ENCODE data around the gene NINJ1.
A peak's percentile ranks its signal among the peaks of the same experiment; 100 is the strongest.
"Not testable (repeated sequence)": the region's sequence is repeated elsewhere in the genome, so short reads cannot be mapped to it uniquely, and the experiment has no call there.

NINJ1 gene

DNA sequence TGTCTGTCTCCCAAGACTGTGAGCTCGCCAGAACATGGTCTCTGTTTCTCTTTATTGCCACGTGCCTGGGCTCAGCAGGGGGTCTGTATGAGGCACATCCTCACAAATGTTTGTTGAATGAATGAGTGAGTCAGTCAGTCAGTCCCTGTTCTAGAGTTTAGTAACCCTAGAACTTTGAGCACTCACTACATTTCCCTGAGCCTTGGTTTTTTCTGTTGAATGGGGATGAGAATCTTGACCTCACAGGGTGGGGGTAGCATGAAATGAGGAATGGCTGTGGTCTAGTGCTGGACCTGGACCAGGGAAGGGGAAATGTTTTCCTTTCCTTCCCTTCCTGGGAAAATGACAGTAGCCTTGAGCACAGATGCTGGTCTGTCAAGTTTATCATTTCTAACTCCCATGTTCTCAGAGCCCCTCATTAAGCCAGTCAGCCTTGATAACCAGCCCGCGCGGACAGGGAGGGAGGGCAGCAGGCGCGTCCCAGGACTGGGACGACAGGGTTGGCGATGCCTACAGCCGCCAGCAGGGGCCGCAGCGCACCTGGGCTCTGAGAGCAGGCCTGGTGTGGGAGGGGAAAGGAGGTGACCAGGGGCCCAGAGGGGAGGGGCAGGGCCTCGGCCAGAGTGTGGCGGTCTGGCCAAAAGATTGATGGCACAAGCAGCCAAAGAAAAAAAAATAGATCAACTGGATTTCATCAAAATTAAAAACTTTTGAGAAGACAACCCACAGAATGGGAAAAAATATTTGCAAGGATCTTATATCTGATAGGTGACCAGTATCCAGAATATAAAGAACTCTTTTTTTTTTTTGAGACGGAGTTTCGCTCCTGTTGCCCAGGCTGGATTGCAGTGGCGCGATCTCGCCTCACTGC is 25.8 kb upstream of the NINJ1 start:
- Histone ChIP-seq H3K9me3 (ENCODE audit: control insufficient read depth in 2 of 2, low read length in 2 of 2) (no peaks in the 10 kb centered on the region), H3K27ac (ENCODE audit: low read length) (no peak overlapping the region)

DNA sequence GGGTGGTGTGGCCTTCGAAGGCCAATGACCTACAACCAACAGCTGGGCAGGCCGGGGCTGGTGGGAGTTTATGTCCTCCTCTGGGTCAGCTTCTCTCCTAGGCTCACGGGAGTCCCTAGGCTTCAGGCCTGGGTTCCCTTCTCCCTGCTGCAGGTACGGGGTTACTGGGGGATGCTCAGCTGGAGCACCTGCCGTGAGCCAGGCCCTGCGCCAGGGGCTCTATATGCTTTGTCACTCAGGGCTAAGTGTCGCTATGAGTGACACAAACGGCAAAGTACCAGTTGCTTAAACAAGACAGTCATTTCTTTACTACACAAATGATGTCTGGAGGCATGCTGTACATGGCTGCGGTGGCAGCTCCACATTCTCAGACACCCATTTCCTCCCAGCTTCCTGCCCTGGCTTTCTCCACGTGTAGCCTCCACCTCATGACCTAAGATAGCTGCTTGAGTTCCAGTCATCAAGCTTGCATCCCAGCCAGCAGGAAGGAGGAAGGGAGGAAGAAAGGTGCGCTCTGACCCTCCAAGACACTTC is 22.5 kb upstream of the NINJ1 start:
- H3K36me3 ChIP-seq (ENCODE audit: control insufficient read depth in 2 of 2, insufficient read depth in 2 of 2, low read length in 2 of 2): no peaks in the 10 kb centered on the region
- no peaks in the 10 kb centered on the region for H3K9me3 ChIP-seq (ENCODE audit: control insufficient read depth in 2 of 2, low read length in 2 of 2)
- peaks cover 11% of the 10 kb centered on the region for H3K4me1 ChIP-seq (ENCODE audit: control insufficient read depth, insufficient read depth, low read length)
- H3K4me3 ChIP-seq (ENCODE audit: low read length in 2 of 2): no peak overlapping the region
- H3K9ac ChIP-seq (ENCODE audit: low read length in 2 of 2): no peak overlapping the region
- peaks cover 0 to 2% of the 10 kb centered on the region in 2 donors for H3K27me3 ChIP-seq (ENCODE audit: control insufficient read depth in 1 of 2, insufficient read depth in 2 of 2, low read length in 2 of 2)
- no peak overlapping the region for H3K27ac ChIP-seq (ENCODE audit: low read length)

More for the DNA sequence above, 25.8 kb upstream of the NINJ1 start:
- H3K9ac ChIP-seq (ENCODE audit: low read length in 2 of 2): peak overlapping the region in 1 of 2 donors; percentile 32
- no peak overlapping the region for H3K4me3 ChIP-seq (ENCODE audit: low read length in 2 of 2)
- peaks cover 0 to 2% of the 10 kb centered on the region in 2 donors for H3K27me3 ChIP-seq (ENCODE audit: control insufficient read depth in 1 of 2, insufficient read depth in 2 of 2, low read length in 2 of 2)
- H3K36me3 ChIP-seq (ENCODE audit: control insufficient read depth in 2 of 2, insufficient read depth in 2 of 2, low read length in 2 of 2): no peaks in the 10 kb centered on the region
- H3K4me1 ChIP-seq (ENCODE audit: control insufficient read depth, insufficient read depth, low read length): peaks cover 17% of the 10 kb centered on the region

DNA sequence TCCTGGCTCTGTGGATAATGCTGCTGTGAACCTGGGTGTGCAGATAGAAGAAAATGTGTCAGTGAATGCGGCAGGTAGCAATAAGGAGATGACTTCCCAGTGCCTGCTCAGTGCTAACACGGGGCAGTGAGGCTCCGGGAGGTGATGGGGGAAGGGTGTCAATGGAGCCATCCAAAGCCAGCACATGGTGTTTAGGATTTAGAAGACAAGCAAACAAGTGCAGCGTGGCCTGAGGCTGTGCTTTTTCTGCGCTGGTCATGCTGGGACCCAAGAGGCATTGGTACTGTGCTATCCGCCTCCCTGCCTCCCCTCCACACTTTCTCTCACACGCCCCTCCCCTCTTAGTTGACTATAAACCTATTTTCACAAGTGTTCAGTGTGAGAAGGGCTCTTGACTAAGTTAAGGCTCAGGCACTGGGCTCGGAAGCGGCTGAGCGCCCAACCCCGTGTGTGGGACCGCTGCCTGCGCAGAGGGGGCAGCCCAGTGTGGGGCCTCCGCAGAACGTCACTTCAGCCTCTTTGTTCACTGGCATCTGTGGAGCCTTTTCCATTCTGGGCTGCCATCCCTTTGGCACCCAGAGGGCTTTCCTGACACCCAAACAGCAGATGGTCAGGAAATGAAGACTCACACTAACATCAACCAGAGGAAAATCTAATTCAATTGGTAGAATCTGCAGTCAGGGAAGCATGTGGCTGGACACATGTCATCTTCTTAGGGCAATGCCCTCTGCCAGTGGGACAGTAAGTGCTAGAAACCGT is 21.8 kb upstream of the NINJ1 start:
- no peaks in the 10 kb centered on the region for H3K9me3 ChIP-seq (ENCODE audit: control insufficient read depth in 2 of 2, low read length in 2 of 2)
- H3K9ac ChIP-seq (ENCODE audit: low read length in 2 of 2): no peak overlapping the region
- H3K27me3 ChIP-seq (ENCODE audit: control insufficient read depth in 1 of 2, insufficient read depth in 2 of 2, low read length in 2 of 2): peaks cover 0 to 2% of the 10 kb centered on the region in 2 donors
- no peak overlapping the region for H3K27ac ChIP-seq (ENCODE audit: low read length)
- H3K36me3 ChIP-seq (ENCODE audit: control insufficient read depth in 2 of 2, insufficient read depth in 2 of 2, low read length in 2 of 2): no peaks in the 10 kb centered on the region
- H3K4me1 ChIP-seq (ENCODE audit: control insufficient read depth, insufficient read depth, low read length): peaks cover 6% of the 10 kb centered on the region
- no peak overlapping the region for H3K4me3 ChIP-seq (ENCODE audit: low read length in 2 of 2)

DNA sequence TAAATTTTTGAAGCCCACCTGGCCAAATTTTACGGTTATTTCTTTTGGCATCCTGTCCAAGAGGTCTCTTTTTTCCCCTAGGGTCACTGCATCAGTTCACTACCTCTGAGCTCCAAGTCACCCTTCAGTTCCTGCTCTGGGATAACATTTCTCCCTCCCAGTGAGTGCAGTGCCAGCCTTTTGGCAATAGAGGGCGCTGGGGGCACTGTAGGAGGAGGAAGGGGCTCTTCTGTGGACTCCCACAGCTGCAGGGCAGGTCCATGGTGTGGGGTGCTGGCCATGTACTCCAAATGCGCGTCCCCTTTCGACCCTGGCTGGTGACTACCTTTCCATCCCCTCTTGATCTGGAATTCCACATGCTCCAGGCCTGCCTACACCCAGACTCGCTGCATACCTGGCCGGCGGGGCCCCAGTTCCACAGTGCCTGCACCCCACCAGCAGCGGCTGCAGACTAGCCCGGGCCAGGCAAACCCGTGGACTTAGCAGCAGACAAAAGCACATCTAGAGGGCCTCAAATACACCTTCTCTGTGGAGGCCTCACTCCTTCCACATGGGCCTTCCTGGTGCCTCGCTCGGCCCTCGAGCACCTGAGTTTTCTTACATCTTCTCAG is 20.3 kb upstream of the NINJ1 start:
- H3K36me3 ChIP-seq (ENCODE audit: control insufficient read depth in 2 of 2, insufficient read depth in 2 of 2, low read length in 2 of 2): no peaks in the 10 kb centered on the region
- H3K9me3 ChIP-seq (ENCODE audit: control insufficient read depth in 2 of 2, low read length in 2 of 2): no peaks in the 10 kb centered on the region
- no peak overlapping the region for H3K27ac ChIP-seq (ENCODE audit: low read length)
- H3K9ac ChIP-seq (ENCODE audit: low read length in 2 of 2): no peak overlapping the region
- no peaks in the 10 kb centered on the region for H3K27me3 ChIP-seq (ENCODE audit: control insufficient read depth in 1 of 2, insufficient read depth in 2 of 2, low read length in 2 of 2)
- no peak overlapping the region for H3K4me3 ChIP-seq (ENCODE audit: low read length in 2 of 2)
- H3K4me1 ChIP-seq (ENCODE audit: control insufficient read depth, insufficient read depth, low read length): no peaks in the 10 kb centered on the region

DNA sequence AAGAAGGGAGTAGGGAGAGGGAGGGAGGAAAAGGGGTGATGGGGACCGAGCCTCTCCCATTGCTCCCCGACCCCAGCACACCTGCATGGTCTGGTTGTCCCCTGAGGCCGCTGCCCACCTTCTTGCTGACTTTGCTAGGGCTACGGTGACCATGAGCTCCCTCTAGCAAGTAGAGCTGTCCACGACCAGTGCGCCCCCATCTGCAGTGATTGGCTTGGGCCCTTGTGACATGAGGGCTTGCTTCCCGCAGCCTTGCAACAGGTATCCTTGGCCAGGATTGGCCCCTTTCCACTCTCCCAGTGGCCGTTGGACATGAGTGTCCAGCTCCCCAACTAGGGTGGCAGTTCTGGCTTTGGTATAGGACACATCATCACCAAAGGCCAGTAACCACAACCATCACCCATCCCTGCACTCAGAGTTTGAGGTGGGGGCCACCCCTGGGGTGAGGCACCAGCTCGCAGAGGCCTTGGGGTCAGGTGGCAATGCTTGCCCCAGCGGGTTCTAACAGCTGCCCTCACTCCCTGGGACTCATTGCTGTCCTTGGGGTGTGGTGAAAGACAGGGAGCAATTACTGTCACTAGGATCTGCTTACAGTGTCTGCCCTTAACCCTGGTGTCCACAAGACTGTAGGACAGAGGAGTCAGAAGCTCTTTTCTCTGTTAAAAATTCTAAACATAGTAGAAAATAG is 17.2 kb upstream of the NINJ1 start:
- Histone ChIP-seq H3K4me3 (ENCODE audit: low read length in 2 of 2) (no peak overlapping the region), H3K9me3 (ENCODE audit: control insufficient read depth in 2 of 2, low read length in 2 of 2) (peaks cover 0 to 4% of the 10 kb centered on the region in 2 donors), H3K4me1 (ENCODE audit: control insufficient read depth, insufficient read depth, low read length) (no peaks in the 10 kb centered on the region), H3K9ac (ENCODE audit: low read length in 2 of 2) (no peak overlapping the region), H3K27me3 (ENCODE audit: control insufficient read depth in 1 of 2, insufficient read depth in 2 of 2, low read length in 2 of 2) (no peaks in the 10 kb centered on the region), H3K27ac (ENCODE audit: low read length) (no peak overlapping the region), H3K36me3 (ENCODE audit: control insufficient read depth in 2 of 2, insufficient read depth in 2 of 2, low read length in 2 of 2) (no peaks in the 10 kb centered on the region)

DNA sequence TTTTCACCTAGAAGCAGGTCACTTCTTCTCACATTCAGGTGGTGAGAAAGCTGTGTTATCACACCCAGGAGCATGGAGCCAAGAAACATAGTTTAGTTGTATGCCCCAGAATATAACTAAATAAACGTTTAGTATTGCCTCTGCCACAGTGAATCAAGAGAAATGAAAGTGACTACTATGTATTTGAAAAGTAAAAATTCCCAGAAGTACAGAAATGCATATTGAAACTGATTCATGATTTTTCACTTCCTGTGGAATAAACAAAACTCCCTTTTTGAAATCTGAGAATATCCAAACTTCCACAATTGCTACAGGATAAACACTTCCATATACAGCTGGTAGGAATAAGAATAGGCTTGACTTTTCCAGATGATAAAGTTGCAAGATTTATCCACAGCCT is 15.3 kb upstream of the NINJ1 start:
- Histone ChIP-seq H3K9ac (ENCODE audit: low read length in 2 of 2) (no peak overlapping the region), H3K36me3 (ENCODE audit: control insufficient read depth in 2 of 2, insufficient read depth in 2 of 2, low read length in 2 of 2) (no peaks in the 10 kb centered on the region), H3K4me3 (ENCODE audit: low read length in 2 of 2) (no peak overlapping the region), H3K27ac (ENCODE audit: low read length) (no peak overlapping the region), H3K9me3 (ENCODE audit: control insufficient read depth in 2 of 2, low read length in 2 of 2) (peaks cover 0 to 4% of the 10 kb centered on the region in 2 donors), H3K27me3 (ENCODE audit: control insufficient read depth in 1 of 2, insufficient read depth in 2 of 2, low read length in 2 of 2) (no peaks in the 10 kb centered on the region), H3K4me1 (ENCODE audit: control insufficient read depth, insufficient read depth, low read length) (peaks cover 3% of the 10 kb centered on the region)

DNA sequence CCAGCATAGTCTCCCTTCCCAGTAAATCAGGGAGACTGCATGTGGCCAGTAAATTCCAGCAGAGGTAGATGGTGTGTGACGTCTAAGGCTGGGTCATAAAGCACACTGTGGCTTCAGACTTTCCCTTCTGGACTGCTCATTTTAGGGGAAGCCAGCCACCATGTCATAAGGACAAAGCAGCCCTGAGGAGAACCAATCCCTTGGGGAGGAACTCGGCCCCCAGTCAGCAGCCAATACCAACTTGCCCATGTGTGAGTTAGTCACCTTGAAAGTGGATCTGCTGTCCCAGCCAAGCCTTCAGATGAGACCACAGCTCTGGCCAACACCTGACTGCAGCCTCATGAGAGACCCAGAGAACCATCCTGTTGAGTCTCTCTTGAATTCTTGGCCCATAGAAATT is 14.7 kb upstream of the NINJ1 start:
- Histone ChIP-seq H3K27me3 (ENCODE audit: control insufficient read depth in 1 of 2, insufficient read depth in 2 of 2, low read length in 2 of 2) (no peaks in the 10 kb centered on the region), H3K9me3 (ENCODE audit: control insufficient read depth in 2 of 2, low read length in 2 of 2) (peaks cover 0 to 4% of the 10 kb centered on the region in 2 donors), H3K36me3 (ENCODE audit: control insufficient read depth in 2 of 2, insufficient read depth in 2 of 2, low read length in 2 of 2) (no peaks in the 10 kb centered on the region), H3K27ac (ENCODE audit: low read length) (no peak overlapping the region), H3K4me1 (ENCODE audit: control insufficient read depth, insufficient read depth, low read length) (peaks cover 9% of the 10 kb centered on the region), H3K4me3 (ENCODE audit: low read length in 2 of 2) (no peak overlapping the region), H3K9ac (ENCODE audit: low read length in 2 of 2) (no peak overlapping the region)

DNA sequence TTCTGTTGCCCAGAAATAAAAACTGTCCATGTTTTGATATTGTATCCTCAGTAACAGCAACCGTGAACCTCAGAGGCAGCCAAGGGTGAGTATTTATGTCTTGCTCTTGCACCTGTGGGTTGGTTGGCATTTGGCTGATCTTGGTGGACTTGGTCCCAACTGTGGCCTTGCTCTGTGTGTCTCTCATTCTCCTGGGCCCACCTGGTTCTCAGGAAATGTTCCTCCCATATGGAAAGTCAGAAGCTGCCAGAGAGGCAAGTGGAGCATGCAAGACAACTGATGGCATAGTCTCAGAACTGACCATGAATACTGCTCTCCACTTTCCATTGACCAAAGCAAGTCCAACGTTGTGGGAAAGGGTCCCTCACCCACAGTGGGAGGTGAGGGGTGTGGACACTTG is 13.6 kb upstream of the NINJ1 start:
- no peak overlapping the region for H3K9ac ChIP-seq (ENCODE audit: low read length in 2 of 2)
- H3K27ac ChIP-seq (ENCODE audit: low read length): no peak overlapping the region
- H3K4me1 ChIP-seq (ENCODE audit: control insufficient read depth, insufficient read depth, low read length): peaks cover 9% of the 10 kb centered on the region
- H3K36me3 ChIP-seq (ENCODE audit: control insufficient read depth in 2 of 2, insufficient read depth in 2 of 2, low read length in 2 of 2): no peaks in the 10 kb centered on the region
- H3K27me3 ChIP-seq (ENCODE audit: control insufficient read depth in 1 of 2, insufficient read depth in 2 of 2, low read length in 2 of 2): no peaks in the 10 kb centered on the region
- H3K9me3 ChIP-seq (ENCODE audit: control insufficient read depth in 2 of 2, low read length in 2 of 2): peaks cover 0 to 4% of the 10 kb centered on the region in 2 donors
- no peak overlapping the region for H3K4me3 ChIP-seq (ENCODE audit: low read length in 2 of 2)

DNA sequence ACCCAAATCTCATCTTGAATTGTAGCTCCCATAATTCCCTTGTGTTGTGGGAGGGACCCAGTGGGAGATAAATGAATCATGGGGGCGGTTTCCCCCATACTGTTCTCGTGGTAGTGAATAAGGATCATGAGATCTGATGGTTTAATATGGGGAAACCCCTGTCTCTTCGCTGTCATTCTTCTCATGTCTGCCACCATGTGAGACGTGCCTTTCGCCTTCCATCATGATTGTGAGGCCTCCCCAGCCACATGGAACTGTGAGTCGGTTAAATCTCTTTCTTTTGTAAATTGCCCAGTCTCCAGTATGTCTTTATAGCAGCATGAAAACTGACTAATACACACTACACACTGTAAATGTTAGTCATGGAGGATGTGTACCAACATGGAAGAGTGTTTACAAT is 12.6 kb upstream of the NINJ1 start:
- not testable (repeated sequence) for H3K4me1 ChIP-seq (ENCODE audit: control insufficient read depth, insufficient read depth, low read length); H3K36me3 ChIP-seq (ENCODE audit: control insufficient read depth in 2 of 2, insufficient read depth in 2 of 2, low read length in 2 of 2); H3K9me3 ChIP-seq (ENCODE audit: control insufficient read depth in 2 of 2, low read length in 2 of 2); H3K9ac ChIP-seq (ENCODE audit: low read length in 2 of 2); H3K27ac ChIP-seq (ENCODE audit: low read length); H3K4me3 ChIP-seq (ENCODE audit: low read length in 2 of 2); H3K27me3 ChIP-seq (ENCODE audit: control insufficient read depth in 1 of 2, insufficient read depth in 2 of 2, low read length in 2 of 2)

DNA sequence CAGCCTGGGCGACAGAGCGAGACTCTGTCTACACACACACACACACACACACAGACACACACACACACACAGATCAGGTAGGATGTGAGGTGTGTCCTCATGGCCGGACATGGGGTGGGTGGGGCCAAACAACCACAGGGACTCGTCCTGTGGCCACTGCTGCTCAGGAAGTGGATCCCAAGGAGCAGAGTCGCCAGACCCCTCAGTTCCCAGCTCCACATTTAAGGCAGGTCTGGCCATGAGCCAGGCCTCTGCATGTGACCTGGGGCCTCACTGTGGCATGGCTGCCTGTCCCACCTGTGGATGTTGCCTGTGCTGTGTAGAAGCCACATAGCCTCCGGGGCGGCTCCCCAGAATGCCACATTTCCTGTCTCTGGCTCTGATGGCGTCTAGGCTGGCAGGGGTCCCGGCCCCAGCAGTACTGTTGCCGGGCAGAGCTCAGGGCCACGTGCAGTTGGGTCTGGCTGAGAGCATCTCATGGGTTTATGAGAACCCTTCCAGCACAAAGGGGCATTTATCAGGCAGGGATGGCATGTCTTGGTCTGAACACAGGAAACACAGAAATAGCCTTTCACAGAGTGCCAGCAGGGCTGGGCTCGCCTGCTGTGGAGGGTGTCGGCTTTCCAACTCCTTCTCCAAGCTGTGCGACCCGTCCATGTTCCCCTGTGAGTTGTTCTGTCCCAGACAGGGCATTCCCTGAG is 9.9 kb upstream of the NINJ1 start:
- Histone ChIP-seq H3K4me3 (ENCODE audit: low read length in 2 of 2) (no peak overlapping the region), H3K4me1 (ENCODE audit: control insufficient read depth, insufficient read depth, low read length) (peaks cover 9% of the 10 kb centered on the region), H3K36me3 (ENCODE audit: control insufficient read depth in 2 of 2, insufficient read depth in 2 of 2, low read length in 2 of 2) (no peaks in the 10 kb centered on the region), H3K27me3 (ENCODE audit: control insufficient read depth in 1 of 2, insufficient read depth in 2 of 2, low read length in 2 of 2) (no peaks in the 10 kb centered on the region), H3K27ac (ENCODE audit: low read length) (peak overlapping the region; percentile 41), H3K9me3 (ENCODE audit: control insufficient read depth in 2 of 2, low read length in 2 of 2) (peaks cover 0 to 4% of the 10 kb centered on the region in 2 donors), H3K9ac (ENCODE audit: low read length in 2 of 2) (peak overlapping the region in 1 of 2 donors; percentile 42)

Measured in stomach smooth muscle (tissue), 2 donors.